Thyroid gland (tissue), 4 donors: ENCODE results near the gene ZNF98.

Experiments
- POLR2A ChIP-seq, 2 donors: fragments of 450-650 bp; IDR thresholded peaks; one replicate each; pipeline ENCODE4 v1.6.1; 2017; ENCODE audit warnings: antibody characterized with exemption in 2 of 2, mild to moderate bottlenecking in 2 of 2, moderate library complexity in 1 of 2
- TF ChIP-seq, protein P1 (sequence below), 6 experiments: fragments of 200-600 bp in 3 of 6; fragments of 450-650 bp in 3 of 6; sonication (generic) in 3 of 6; IDR thresholded peaks; one replicate each; pipeline ENCODE4 v1.5.1; 2016 to 2019; ENCODE audit warnings: antibody characterized with exemption in 6 of 6, mild to moderate bottlenecking in 2 of 6, inconsistent platforms in 1 of 6, moderate library complexity in 1 of 6

- TF ChIP-seq, protein P1, sequence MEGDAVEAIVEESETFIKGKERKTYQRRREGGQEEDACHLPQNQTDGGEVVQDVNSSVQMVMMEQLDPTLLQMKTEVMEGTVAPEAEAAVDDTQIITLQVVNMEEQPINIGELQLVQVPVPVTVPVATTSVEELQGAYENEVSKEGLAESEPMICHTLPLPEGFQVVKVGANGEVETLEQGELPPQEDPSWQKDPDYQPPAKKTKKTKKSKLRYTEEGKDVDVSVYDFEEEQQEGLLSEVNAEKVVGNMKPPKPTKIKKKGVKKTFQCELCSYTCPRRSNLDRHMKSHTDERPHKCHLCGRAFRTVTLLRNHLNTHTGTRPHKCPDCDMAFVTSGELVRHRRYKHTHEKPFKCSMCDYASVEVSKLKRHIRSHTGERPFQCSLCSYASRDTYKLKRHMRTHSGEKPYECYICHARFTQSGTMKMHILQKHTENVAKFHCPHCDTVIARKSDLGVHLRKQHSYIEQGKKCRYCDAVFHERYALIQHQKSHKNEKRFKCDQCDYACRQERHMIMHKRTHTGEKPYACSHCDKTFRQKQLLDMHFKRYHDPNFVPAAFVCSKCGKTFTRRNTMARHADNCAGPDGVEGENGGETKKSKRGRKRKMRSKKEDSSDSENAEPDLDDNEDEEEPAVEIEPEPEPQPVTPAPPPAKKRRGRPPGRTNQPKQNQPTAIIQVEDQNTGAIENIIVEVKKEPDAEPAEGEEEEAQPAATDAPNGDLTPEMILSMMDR (IDR thresholded peaks at IDR 0.05): peak in 1 of 6 experiments; percentile 33
- TF ChIP-seq POLR2A (IDR thresholded peaks at IDR 0.05): peak in 1 of 2 donors; percentile 84
Measured at GRCh38 chr19:22427960-22428913, 6.1 kb upstream of the ZNF98 start.
